ENCODE measurements around the gene SLC22A24.
"Not testable (repeated sequence)": the region's sequence is repeated elsewhere in the genome, so short reads cannot be mapped to it uniquely, and the experiment has no call there.

The SLC22A24 gene

GRCh38 chr11:63080682-63081081, 63.3 kb downstream of the SLC22A24 start:
- DNase-seq (ENCODE audit: low read depth) = no peak
- TF ChIP-seq MYC (IDR thresholded peaks at IDR 0.05; ENCODE audit: low read depth, low read length) = no peak
- TF ChIP-seq POLR2A (IDR thresholded peaks at IDR 0.05; ENCODE audit: extremely low read depth, insufficient read length) = no peak
- TF ChIP-seq, protein P1, sequence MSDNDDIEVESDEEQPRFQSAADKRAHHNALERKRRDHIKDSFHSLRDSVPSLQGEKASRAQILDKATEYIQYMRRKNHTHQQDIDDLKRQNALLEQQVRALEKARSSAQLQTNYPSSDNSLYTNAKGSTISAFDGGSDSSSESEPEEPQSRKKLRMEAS (IDR thresholded peaks at IDR 0.05; ENCODE audit: low read depth, low read length) = no peak
- no peak for TF ChIP-seq CTCF (IDR thresholded peaks at IDR 0.05; ENCODE audit: low read depth, low read length)
- no peak overlapping the region for H3K4me3 ChIP-seq (ENCODE audit: low read depth, low read length)

GRCh38 chr11:63046203-63046602, 97.8 kb downstream of the SLC22A24 start:
- DNase-seq (ENCODE audit: low read depth); H3K4me3 ChIP-seq (ENCODE audit: low read depth, low read length): not testable (repeated sequence)

DNA sequence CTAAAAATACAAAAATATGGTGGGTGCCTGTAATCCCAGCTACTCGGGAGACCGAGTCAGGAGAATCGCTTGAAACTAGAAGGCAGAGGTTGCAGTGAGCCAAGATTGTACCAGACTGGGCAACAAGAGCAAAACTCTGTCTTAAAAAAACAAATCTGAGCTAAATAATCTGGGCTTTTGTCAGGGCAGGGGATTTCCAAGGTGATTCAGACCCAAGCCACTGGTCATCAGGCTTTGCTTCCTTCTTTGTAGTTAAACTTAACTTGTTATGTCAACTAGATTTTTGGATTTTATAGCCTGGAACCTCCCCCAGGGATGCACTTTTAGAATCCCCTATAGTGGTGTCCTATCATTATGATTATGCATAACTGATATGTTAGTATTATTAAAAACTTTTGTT, 101.4 kb downstream of the SLC22A24 start:
- no peak overlapping the region for H3K4me3 ChIP-seq (ENCODE audit: low read depth, low read length)
- DNase-seq (ENCODE audit: low read depth) = no peak
- TF ChIP-seq, protein P1 (IDR thresholded peaks at IDR 0.05; ENCODE audit: low read depth, low read length) = no peak
- no peak for TF ChIP-seq POLR2A (IDR thresholded peaks at IDR 0.05; ENCODE audit: extremely low read depth, insufficient read length)
- no peak for TF ChIP-seq CTCF (IDR thresholded peaks at IDR 0.05; ENCODE audit: low read depth, low read length)
- TF ChIP-seq MYC (IDR thresholded peaks at IDR 0.05; ENCODE audit: low read depth, low read length) = no peak

DNA sequence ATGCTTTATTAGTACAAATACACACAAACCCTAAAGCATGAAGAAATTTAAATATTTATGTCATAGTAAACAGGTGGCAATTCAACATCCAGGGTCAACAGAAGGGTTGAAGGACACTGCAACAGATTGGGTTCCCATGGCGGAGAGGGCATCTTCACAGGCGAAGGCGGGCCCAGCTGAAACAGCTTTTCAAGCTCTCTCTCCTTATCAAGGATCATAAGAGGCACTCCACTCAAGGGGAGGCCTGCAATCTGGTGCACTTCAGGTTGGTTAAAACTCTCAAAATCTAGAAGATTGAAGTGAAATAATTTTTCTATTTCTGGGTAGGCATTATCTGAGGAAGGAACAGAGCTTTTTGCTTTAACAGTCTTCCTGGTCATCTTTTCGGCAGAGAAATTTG, 111.6 kb downstream of the SLC22A24 start:
- TF ChIP-seq CTCF (IDR thresholded peaks at IDR 0.05; ENCODE audit: low read depth, low read length) = no peak
- no peak for TF ChIP-seq POLR2A (IDR thresholded peaks at IDR 0.05; ENCODE audit: extremely low read depth, insufficient read length)
- no peak for TF ChIP-seq MYC (IDR thresholded peaks at IDR 0.05; ENCODE audit: low read depth, low read length)
- TF ChIP-seq, protein P1 (IDR thresholded peaks at IDR 0.05; ENCODE audit: low read depth, low read length) = no peak
- H3K4me3 ChIP-seq (ENCODE audit: low read depth, low read length) = no peak overlapping the region
- DNase-seq (ENCODE audit: low read depth) = no peak

All from NB4 (cell line).